Uterus (tissue), 2 donors: ENCODE measurements around the gene MCRIP1.

Source experiments
- CTCF ChIP-seq, 4 experiments: fragments of 200-600 bp in 2 of 4; fragments of 450-650 bp in 2 of 4; sonication (generic) in 2 of 4; IDR thresholded peaks; one replicate each; pipeline ENCODE4 v1.5.1; 2016 to 2019; ENCODE audit warnings: antibody characterized with exemption in 4 of 4, mild to moderate bottlenecking in 2 of 4, moderate library complexity in 1 of 4
- POLR2A ChIP-seq, 2 donors: fragments of 450-650 bp; IDR thresholded peaks; one replicate each; pipeline ENCODE4 v1.6.1; 2016; ENCODE audit warnings: antibody characterized with exemption in 2 of 2, mild to moderate bottlenecking in 1 of 2, moderate library complexity in 1 of 2

- TF ChIP-seq CTCF (IDR thresholded peaks at IDR 0.05) (no peak), POLR2A (IDR thresholded peaks at IDR 0.05) (no peak)
Observed at GRCh38 chr17:81865733-81866439, 32.8 kb upstream of the MCRIP1 start.
